SK-N-SH (cell line): ENCODE measurements around the gene TMEM259. TPM values are rescaled to one million over a fixed set of nuclear protein-coding genes. Genes with fewer than 3 reads are reported as not detected.
A peak's percentile ranks its signal among the peaks of the same experiment; 100 is the strongest.
"Not testable (repeated sequence)": the region's sequence is repeated elsewhere in the genome, so short reads cannot be mapped to it uniquely, and the experiment has no call there.

Experiments
- CTCF ChIA-PET: fragments of 300-600, 350-600 bp; formaldehyde crosslinking; extraction: SDS; loops from one replicate; lab custom pipeline; 2021; lab: Yijun Ruan, JAX
- POLR2A ChIA-PET: fragments of 350-600 bp; sonication (Branson Sonifier 250); formaldehyde crosslinking; extraction: SDS; loops from one replicate; lab custom pipeline; 2020; ENCODE audit warnings: antibody characterized with exemption, inconsistent platforms; lab: Yijun Ruan, JAX
- DNase-seq: peaks from one replicate; pipeline ENCODE4 v3.0.0; 2012
- H2AFZ ChIP-seq: fragments of 200-600 bp; sonication (generic); 2 replicates; pipeline ENCODE4 v1.8.1; 2016; ENCODE audit warnings: antibody characterized with exemption, mild to moderate bottlenecking, low read depth
- H3F3A ChIP-seq: fragments of 200-600 bp; sonication (generic); replicated peaks from 2 replicates; pipeline ENCODE3; 2016; ENCODE audit warnings: antibody characterized with exemption, mild to moderate bottlenecking; ENCODE audit not compliant: insufficient read depth
- H3K27ac ChIP-seq, 2 experiments: fragments of 200-500 bp in 1 of 2; fragments of 200-600 bp in 1 of 2; sonication (Bioruptor generic) in 1 of 2; sonication (generic), shearing (Covaris generic) in 1 of 2; 2 replicates each; pipeline versions ENCODE4 v1.5.1 to v1.6.1; 2014 to 2016; ENCODE audit warnings: low read depth in 2 of 2, inconsistent platforms in 1 of 2, low read length in 1 of 2, mild to moderate bottlenecking in 1 of 2, mixed read lengths in 1 of 2
- H3K27me3 ChIP-seq: fragments of 200-600 bp; sonication (generic), shearing (Covaris generic); 2 replicates; pipeline ENCODE4 v1.6.1; 2016; ENCODE audit warnings: mixed run types; ENCODE audit not compliant: insufficient read depth
- H3K36me3 ChIP-seq, 2 experiments: fragments of 200-500 bp in 1 of 2; fragments of 200-600 bp in 1 of 2; sonication (Bioruptor generic) in 1 of 2; sonication (generic) in 1 of 2; replicated peaks in 1 of 2; 2 replicates each; pipeline versions ENCODE3 to v1.5.1; 2014 to 2016; ENCODE audit warnings: low read length in 1 of 2, mild to moderate bottlenecking in 1 of 2; ENCODE audit not compliant: insufficient read depth in 2 of 2, control insufficient read depth in 1 of 2
- H3K4me1 ChIP-seq, 2 experiments: fragments of 200-500 bp in 1 of 2; fragments of 200-600 bp in 1 of 2; sonication (Bioruptor generic) in 1 of 2; sonication (generic), shearing (Covaris generic) in 1 of 2; 2 replicates each; pipeline versions ENCODE4 v1.5.1 to v1.6.1; 2014 to 2016; ENCODE audit warnings: low read depth in 1 of 2, low read length in 1 of 2, mixed run types in 1 of 2; ENCODE audit not compliant: insufficient read depth in 2 of 2, control insufficient read depth in 1 of 2
- H3K4me2 ChIP-seq: fragments of 200-600 bp; sonication (generic), shearing (Covaris generic); 2 replicates; pipeline ENCODE4 v1.6.1; 2017; ENCODE audit warnings: mixed run types
- H3K4me3 ChIP-seq, 2 experiments: fragments of 200-500 bp in 1 of 2; fragments of 200-600 bp in 1 of 2; sonication (Bioruptor generic) in 1 of 2; sonication (generic), shearing (Covaris generic) in 1 of 2; 2 replicates each; pipeline versions ENCODE4 v1.5.1 to v1.8.1; 2014 to 2016; ENCODE audit warnings: low read depth in 2 of 2, inconsistent platforms in 1 of 2, low read length in 1 of 2, mild to moderate bottlenecking in 1 of 2, mixed read lengths in 1 of 2, moderate library complexity in 1 of 2
- H3K79me2 ChIP-seq: fragments of 200-600 bp; sonication (generic); 2 replicates; pipeline ENCODE4 v1.8.1; 2017; ENCODE audit warnings: mild to moderate bottlenecking; ENCODE audit not compliant: insufficient read depth
- H3K9ac ChIP-seq: fragments of 200-600 bp; sonication (generic); 2 replicates; pipeline ENCODE4 v1.6.1; 2017; ENCODE audit warnings: mixed run types
- H3K9me2 ChIP-seq: fragments of 200-600 bp; sonication (generic); 2 replicates; pipeline ENCODE4 v1.6.1; 2017; ENCODE audit warnings: mixed run types
- H3K9me3 ChIP-seq: fragments of 200-600 bp; sonication (generic); 2 replicates; pipeline ENCODE4 v1.6.1; 2017; ENCODE audit warnings: mixed run types, mild to moderate bottlenecking, moderate library complexity
- H4K20me1 ChIP-seq: fragments of 200-600 bp; sonication (generic); 2 replicates; pipeline ENCODE4 v1.6.1; 2017; ENCODE audit warnings: mild to moderate bottlenecking, mixed run types; ENCODE audit not compliant: insufficient read depth
- EP300 ChIP-seq, 2 experiments: IDR thresholded peaks; 2 replicates each; pipeline versions ENCODE4 v1.4.0 to v1.6.1; 2012; ENCODE audit warnings: borderline replicate concordance in 1 of 2, low read depth in 1 of 2, low read length in 1 of 2
- GABPA ChIP-seq: IDR thresholded peaks from 2 replicates; pipeline ENCODE4 v1.4.0; 2012; ENCODE audit warnings: low read depth, mild to moderate bottlenecking
- IRF3 ChIP-seq: fragments of 150-350 bp; IDR thresholded peaks from 2 replicates; pipeline ENCODE4 v1.6.1; 2016; ENCODE audit warnings: mild to moderate bottlenecking, low read depth, low read length
- RAD21 ChIP-seq: IDR thresholded peaks from 2 replicates; pipeline ENCODE4 v1.6.1; 2012; ENCODE audit warnings: mild to moderate bottlenecking, low read length
- TAF1 ChIP-seq: IDR thresholded peaks from 2 replicates; pipeline ENCODE4 v1.6.1; 2012; ENCODE audit warnings: low read depth, mild to moderate bottlenecking, low read length, moderate library complexity, borderline replicate concordance
- WGBS: methylation state at CpG from one replicate; pipeline ENCODE4 v1.1.6; 2017; ENCODE audit warnings: low lambda C conversion rate; 5-methylcytosine and 5-hydroxymethylcytosine counted together
- polyA plus RNA-seq, 3 experiments: library from polyadenylated mRNA; depleted of rRNA; stranded (reverse); fragments of >200 nt; gene quantifications; 2 replicates each; pipeline ENCODE4 v1.2.3, GENCODE V29; 2012
- TF ChIP-seq, protein P1 (sequence below): fragments of 150-350 bp; IDR thresholded peaks from 2 replicates; pipeline ENCODE4 v1.6.1; 2017; ENCODE audit warnings: antibody characterized with exemption, low read length, low read depth, borderline replicate concordance
- TF ChIP-seq, protein P2 (sequence below): IDR thresholded peaks from 2 replicates; pipeline ENCODE4 v1.4.0; 2012; ENCODE audit warnings: low read depth

Gene TMEM259
- polyA plus RNA-seq, 1 of the 3 experiments (the other 2 are of a cell fraction), result 138 TPM

- H4K20me1 ChIP-seq, result peaks cover 20% of the 10 kb centered on the region
- H3K4me3 ChIP-seq, H3K9me3 ChIP-seq, H2AFZ ChIP-seq, H3K4me2 ChIP-seq, H3K27ac ChIP-seq, DNase-seq, H3K9me2 ChIP-seq, H3K27me3 ChIP-seq, POLR2A ChIA-PET, H3K36me3 ChIP-seq, H3K9ac ChIP-seq: not testable (repeated sequence)
- peaks cover 44% of the 10 kb centered on the region for H3K79me2 ChIP-seq
- H3F3A ChIP-seq, result peaks cover 32% of the 10 kb centered on the region
- CTCF ChIA-PET, result interaction anchor here (0.6 to 1.8 kb wide), 3 partner anchors 9 to 89 kb away, joined by 3 to 5 read pairs (median 3); partner anchors contain the start of gene ABCA7
- H3K4me1 ChIP-seq, result peaks cover 4 to 26% of the 10 kb centered on the region in 2 experiments; a peak in 1 of 4 replicates
- 44% methylated on average over 5 of the region's 5 CpGs for WGBS
These were observed 2.9 kb upstream of the TMEM259 start for GRCh38 chr19:1023883-1024188.

- H3K4me2 ChIP-seq, result peak overlapping the region; percentile 97
- POLR2A ChIA-PET, result interaction anchor here (1.0 kb wide), 1 partner anchor 28 kb away, joined by 3 read pairs; no protein-coding TSS in a partner anchor
- WGBS, result 9% methylated on average over 31 of the region's 60 CpGs
These were observed 699 bp downstream of the TMEM259 start for GRCh38 chr19:1019980-1020867.

GRCh38 chr19:1019616-1019961 lies 1.3 kb downstream of the TMEM259 start:
- Histone ChIP-seq H3K9me2 (no peaks in the 10 kb centered on the region), H3K36me3 (peaks cover 0 to 1% of the 10 kb centered on the region in 2 experiments), H3K27ac (0 out of 4 replicates have a peak overlapping the region, but pooled peaks of 1 of the 2 experiments have one; percentile 73), H3F3A (peaks cover 27% of the 10 kb centered on the region), H3K4me2 (peak overlapping the region; percentile 97), H2AFZ (no peak overlapping the region), H3K79me2 (peaks cover 63% of the 10 kb centered on the region), H4K20me1 (peaks cover 60% of the 10 kb centered on the region), H3K4me3 (peak overlapping the region; percentile 69 to 79), H3K4me1 (peaks cover 13 to 26% of the 10 kb centered on the region in 2 experiments; a peak in 1 of 4 replicates), H3K9ac (peak overlapping the region; percentile 83), H3K9me3 (no peaks in the 10 kb centered on the region), H3K27me3 (no peaks in the 10 kb centered on the region)
- CTCF ChIA-PET, result interaction anchor here (1.1 to 2.2 kb wide), 5 partner anchors 13 to 225 kb away, joined by 3 to 7 read pairs (median 6); no protein-coding TSS in a partner anchor
- TF ChIP-seq IRF3 (no peak), EP300 (IDR thresholded peaks at IDR 0.05; ENCODE audit: borderline replicate concordance in 1 of 2, low read depth in 1 of 2, low read length in 1 of 2) (no peak), RAD21 (no peak), TAF1 (no peak), GABPA (no peak)
- POLR2A ChIA-PET, result interaction anchor here (1.0 kb wide), 1 partner anchor 29 kb away, joined by 3 read pairs; no protein-coding TSS in a partner anchor
- no peak for DNase-seq
- WGBS, result 52% methylated on average over 2 of the region's 18 CpGs

More at GRCh38 chr19:1019980-1020867, 699 bp downstream of the TMEM259 start:
- peak overlapping the region; percentile 37 to 73; a peak in 2 of 4 replicates for H3K27ac ChIP-seq
- peaks cover 13 to 26% of the 10 kb centered on the region in 2 experiments; a peak in 1 of 4 replicates for H3K4me1 ChIP-seq
- peaks cover 27% of the 10 kb centered on the region for H3F3A ChIP-seq
- no peaks in the 10 kb centered on the region for H3K9me3 ChIP-seq
- H3K36me3 ChIP-seq, result no peaks in the 10 kb centered on the region
- no peaks in the 10 kb centered on the region for H3K27me3 ChIP-seq
- TF ChIP-seq, protein P1, sequence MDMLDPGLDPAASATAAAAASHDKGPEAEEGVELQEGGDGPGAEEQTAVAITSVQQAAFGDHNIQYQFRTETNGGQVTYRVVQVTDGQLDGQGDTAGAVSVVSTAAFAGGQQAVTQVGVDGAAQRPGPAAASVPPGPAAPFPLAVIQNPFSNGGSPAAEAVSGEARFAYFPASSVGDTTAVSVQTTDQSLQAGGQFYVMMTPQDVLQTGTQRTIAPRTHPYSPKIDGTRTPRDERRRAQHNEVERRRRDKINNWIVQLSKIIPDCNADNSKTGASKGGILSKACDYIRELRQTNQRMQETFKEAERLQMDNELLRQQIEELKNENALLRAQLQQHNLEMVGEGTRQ, result no peak
- TF ChIP-seq, protein P2, sequence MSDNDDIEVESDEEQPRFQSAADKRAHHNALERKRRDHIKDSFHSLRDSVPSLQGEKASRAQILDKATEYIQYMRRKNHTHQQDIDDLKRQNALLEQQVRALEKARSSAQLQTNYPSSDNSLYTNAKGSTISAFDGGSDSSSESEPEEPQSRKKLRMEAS, result 0 out of 2 replicates have a peak, but pooled peaks have one; percentile 15
- TF ChIP-seq, all 33 proteins: peak for 1
- CTCF ChIA-PET, result interaction anchor here (0.7 to 2.2 kb wide), 4 partner anchors 13 to 93 kb away, joined by 3 to 7 read pairs (median 6); no protein-coding TSS in a partner anchor
- no peaks in the 10 kb centered on the region for H3K9me2 ChIP-seq
- H3K4me3 ChIP-seq, result peak overlapping the region; percentile 69 to 79
- peak overlapping the region; percentile 83 for H3K9ac ChIP-seq
- peaks cover 57% of the 10 kb centered on the region for H3K79me2 ChIP-seq
- no peak for DNase-seq
- peaks cover 54% of the 10 kb centered on the region for H4K20me1 ChIP-seq
- H2AFZ ChIP-seq, result no peak overlapping the region
